GM12878 (cell line): ENCODE measurements around the gene MAPKAP1. TPM values are rescaled to one million over a fixed set of nuclear protein-coding genes. Genes with fewer than 3 reads are reported as not detected.

ENCODE experiments used
- ATAC-seq: fragments of 200-7000 bp; cut with Tn5 transposase; 3 replicates; pipeline ENCODE4 v1.9.1; 2020; ENCODE audit warnings: mild to moderate bottlenecking, moderate library complexity
- BruUV-seq: library from RNA; stranded (reverse); fragments of 400-500 nt; replicated peaks from 2 replicates; lab custom pipeline; 2021; lab: Mats Ljungman, UMichigan
- CTCF ChIA-PET: fragments of 300-600 bp; sonication (Branson Sonifier 250); formaldehyde crosslinking; extraction: SDS; loops from one replicate; lab custom pipeline; 2021; ENCODE audit warnings: inconsistent platforms; lab: Yijun Ruan, JAX
- POLR2A ChIA-PET: fragments of 350-600 bp; formaldehyde crosslinking; extraction: SDS; loops from one replicate; lab custom pipeline; 2021; ENCODE audit warnings: inconsistent platforms; lab: Charles Lee
- RAD21 ChIA-PET: fragments of 300-600 bp; sonication (Branson Sonifier 250); formaldehyde crosslinking; loops from one replicate; lab custom pipeline; 2023; ENCODE audit warnings: antibody characterized with exemption; ENCODE audit not compliant: unreplicated experiment; lab: Charles Lee
- SMC1A ChIA-PET: fragments of 300-600 bp; sonication (Branson Sonifier 250); formaldehyde crosslinking; loops from one replicate; lab custom pipeline; 2023; ENCODE audit not compliant: unreplicated experiment, uncharacterized antibody; lab: Charles Lee
- DNase-seq: peaks from one replicate; pipeline ENCODE4 v3.0.0-alpha.2; 2011; ENCODE audit warnings: low read depth, low spot score
- FAIRE-seq: peaks from 3 replicates; lab custom pipeline; 2011; peaks lifted over from hg19 to GRCh38; lab: Jason Lieb, UNC
- H2AFZ ChIP-seq: 2 replicates; pipeline ENCODE4 v1.6.0; 2011; ENCODE audit warnings: low read depth, low read length, control low read depth; ENCODE audit not compliant: control insufficient read depth
- H3K27ac ChIP-seq: 2 replicates; pipeline ENCODE4 v1.5.1; 2011; ENCODE audit warnings: control low read depth; ENCODE audit not compliant: control insufficient read depth, insufficient read depth
- H3K27me3 ChIP-seq, 2 experiments: replicated peaks in 1 of 2; 2 replicates each; pipeline versions ENCODE4 v1.6.0 to v1.6.1; 2011; ENCODE audit warnings: low read length in 1 of 2; ENCODE audit not compliant: control insufficient read depth in 2 of 2, insufficient read depth in 2 of 2
- H3K36me3 ChIP-seq, 2 experiments: 2 replicates each; pipeline ENCODE4 v1.5.1; 2011; ENCODE audit warnings: low read length in 1 of 2; ENCODE audit not compliant: control insufficient read depth in 2 of 2, insufficient read depth in 2 of 2
- H3K4me1 ChIP-seq: 2 replicates; pipeline ENCODE4 v1.6.1; 2011; ENCODE audit warnings: mild to moderate bottlenecking, low read length, moderate library complexity, mixed read lengths; ENCODE audit not compliant: control insufficient read depth, insufficient read depth
- H3K4me2 ChIP-seq: 2 replicates; pipeline ENCODE4 v1.6.0; 2011; ENCODE audit warnings: control low read depth; ENCODE audit not compliant: control insufficient read depth, insufficient read depth
- H3K4me3 ChIP-seq: fragments of 200-600 bp; sonication (generic); 2 replicates; pipeline ENCODE4 v1.5.1; 2016
- H3K79me2 ChIP-seq: 2 replicates; pipeline ENCODE4 v1.6.0; 2011; ENCODE audit warnings: low read length; ENCODE audit not compliant: control insufficient read depth, insufficient read depth
- H3K9ac ChIP-seq: 2 replicates; pipeline ENCODE4 v1.8.0; 2011; ENCODE audit warnings: low read length, control low read depth, mixed read lengths; ENCODE audit not compliant: control insufficient read depth, insufficient read depth
- H3K9me3 ChIP-seq: replicated peaks from 3 replicates; pipeline ENCODE4 v1.5.1; 2011; ENCODE audit warnings: mild to moderate bottlenecking, low read length; ENCODE audit not compliant: control insufficient read depth, insufficient read depth
- H4K20me1 ChIP-seq: 2 replicates; pipeline ENCODE4 v1.6.0; 2011; ENCODE audit not compliant: control insufficient read depth, insufficient read depth
- NBN ChIP-seq: fragments of 450-650 bp; IDR thresholded peaks from 2 replicates; pipeline ENCODE4 v1.6.1; 2016
- NR2C1 ChIP-seq: fragments of 450-650 bp; IDR thresholded peaks from 2 replicates; pipeline ENCODE4 v1.6.1; 2017; ENCODE audit warnings: antibody characterized with exemption, mild to moderate bottlenecking, moderate library complexity
- PML ChIP-seq: IDR thresholded peaks from 2 replicates; pipeline ENCODE4 v1.6.1; 2012; ENCODE audit warnings: low read length, inconsistent platforms
- SUPT20H ChIP-seq: IDR thresholded peaks from 2 replicates; pipeline ENCODE4 v1.6.1; 2011; ENCODE audit warnings: low read depth, mild to moderate bottlenecking, low read length, moderate library complexity, borderline replicate concordance; ENCODE audit not compliant: control insufficient read depth
- TCF7 ChIP-seq: IDR thresholded peaks from 2 replicates; pipeline ENCODE4 v1.6.1; 2014; ENCODE audit warnings: antibody characterized with exemption, borderline replicate concordance
- ZNF24 ChIP-seq: fragments of 450-650 bp; IDR thresholded peaks from 2 replicates; pipeline ENCODE4 v1.6.1; 2017; ENCODE audit warnings: antibody characterized with exemption, mild to moderate bottlenecking
- WGBS: methylation state at CpG from one replicate; pipeline ENCODE4 v1.1.6; 2016; ENCODE audit warnings: low lambda C conversion rate; ENCODE audit not compliant: insufficient replicate concordance, insufficient coverage; ENCODE audit errors: missing lambda C conversion rate; 5-methylcytosine and 5-hydroxymethylcytosine counted together
- in situ Hi-C: fragments of 300-500 bp; cut with MboI; formaldehyde crosslinking; loops from 9 replicates; pipeline ENCODE4 v1.14.3; 2018; ENCODE audit warnings: mixed read lengths
- intact Hi-C: fragments of 100-400 bp; cut with micrococcal nuclease; formaldehyde crosslinking; loops from one replicate; pipeline ENCODE4 v1.14.2; 2022; ENCODE audit not compliant: unreplicated experiment
- polyA plus RNA-seq, 11 experiments: library from polyadenylated mRNA; depleted of rRNA in 4 of 11; unstranded in 6 of 11; stranded (reverse) in 5 of 11; fragments of >200 nt; fragmentation: Nextera tagmentation in 4 of 11; fragmentation: Illumina TruSeq in 1 of 11; extraction: Ambion mirVana in 4 of 11; extraction: Trizol in 1 of 11; gene quantifications; 1 replicate in 1 of 11; 2 replicates in 10 of 11; pipeline versions ENCODE4 v1.2.1 to v1.2.3, GENCODE V29; 2011 to 2016; ENCODE audit warnings: inconsistent platforms in 2 of 11, missing spikeins in 2 of 11, low read depth in 1 of 11
- total RNA-seq, 4 experiments: library from RNA; depleted of rRNA in 3 of 4; stranded (reverse); fragments of >200 nt in 3 of 4; fragmentation: Illumina TruSeq in 1 of 4; extraction: Trizol in 1 of 4; gene quantifications; 2 replicates each; pipeline versions ENCODE4 v1.2.1 to v1.2.3, GENCODE V29; 2013 to 2021
- TF ChIP-seq, protein P1 (sequence below): fragments of 450-650 bp; formaldehyde crosslinking; IDR thresholded peaks from 2 replicates; pipeline ENCODE4 v1.5.0; 2022; ENCODE audit warnings: mild to moderate bottlenecking, missing genetic modification characterization

MAPKAP1 gene
- total and polyA plus RNA-seq, 10 of the 15 experiments (the other 5 are each of a cell fraction or from before 2014, with no cell fraction given): 5.1 to 188 (median 105) TPM

DNA sequence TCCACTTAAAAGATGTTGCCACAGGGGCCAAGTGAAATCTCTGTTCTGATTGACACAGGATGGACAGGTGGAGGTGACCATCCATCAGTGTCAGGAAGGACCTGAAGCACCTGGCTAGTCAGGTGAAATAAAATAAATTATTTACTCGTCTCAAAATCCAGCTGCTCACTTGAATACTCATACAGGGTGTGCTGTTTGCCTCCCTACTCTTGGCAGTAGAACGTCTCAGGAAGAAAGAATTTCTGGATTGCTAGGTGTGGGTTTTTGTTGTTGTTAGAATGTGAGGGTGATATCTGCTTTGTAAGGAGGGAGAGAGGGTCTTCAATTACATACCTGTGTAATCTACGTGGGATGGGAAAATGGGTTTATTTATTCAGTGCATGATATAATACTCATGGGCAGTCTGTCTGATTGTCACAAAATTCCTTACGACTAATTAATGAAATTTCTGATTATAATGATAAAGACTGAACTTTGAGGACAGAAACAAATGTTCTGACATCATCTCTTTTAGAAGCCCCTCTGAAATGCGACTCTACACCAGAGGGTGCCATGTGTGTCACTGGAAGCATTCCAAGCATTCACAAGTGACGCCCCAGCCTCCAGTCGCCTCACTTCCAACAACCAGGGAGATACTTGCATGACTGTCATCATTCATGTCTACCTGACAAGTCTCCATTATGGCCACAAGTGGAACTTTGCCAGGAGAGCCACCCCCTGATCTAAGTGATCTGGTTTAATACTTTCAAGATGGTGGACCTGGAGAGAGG is 227.0 kb downstream of the MAPKAP1 start:
- DNase-seq (no peak), ATAC-seq (no peak), FAIRE-seq (no peak)
- H3K4me1 ChIP-seq: no peaks in the 10 kb centered on the region
- peaks cover 6 to 13% of the 10 kb centered on the region in 2 experiments; a peak in 3 of 4 replicates for H3K36me3 ChIP-seq
- BruUV-seq: no TSS peak
- in situ Hi-C loops (no loop called here), intact Hi-C loops (no loop called here)
- H3K4me3 ChIP-seq: no peak overlapping the region
- no peak overlapping the region for H2AFZ ChIP-seq
- ChIA-PET CTCF (no interaction called here), SMC1A (no interaction called here), RAD21 (no interaction called here), POLR2A (no interaction called here)
- H3K9ac ChIP-seq: no peak overlapping the region
- no peak overlapping the region for H3K4me2 ChIP-seq
- H3K9me3 ChIP-seq: no peaks in the 10 kb centered on the region
- WGBS: 98% methylated on average over 7 of the region's 7 CpGs
- H3K27me3 ChIP-seq: no peaks in the 10 kb centered on the region
- H3K27ac ChIP-seq: no peak overlapping the region
- H4K20me1 ChIP-seq: no peaks in the 10 kb centered on the region
- TF ChIP-seq NR2C1: no peak
- no peak for TF ChIP-seq ZNF24
- no peak for TF ChIP-seq TCF7
- TF ChIP-seq NBN: no peak
- TF ChIP-seq, protein P1, sequence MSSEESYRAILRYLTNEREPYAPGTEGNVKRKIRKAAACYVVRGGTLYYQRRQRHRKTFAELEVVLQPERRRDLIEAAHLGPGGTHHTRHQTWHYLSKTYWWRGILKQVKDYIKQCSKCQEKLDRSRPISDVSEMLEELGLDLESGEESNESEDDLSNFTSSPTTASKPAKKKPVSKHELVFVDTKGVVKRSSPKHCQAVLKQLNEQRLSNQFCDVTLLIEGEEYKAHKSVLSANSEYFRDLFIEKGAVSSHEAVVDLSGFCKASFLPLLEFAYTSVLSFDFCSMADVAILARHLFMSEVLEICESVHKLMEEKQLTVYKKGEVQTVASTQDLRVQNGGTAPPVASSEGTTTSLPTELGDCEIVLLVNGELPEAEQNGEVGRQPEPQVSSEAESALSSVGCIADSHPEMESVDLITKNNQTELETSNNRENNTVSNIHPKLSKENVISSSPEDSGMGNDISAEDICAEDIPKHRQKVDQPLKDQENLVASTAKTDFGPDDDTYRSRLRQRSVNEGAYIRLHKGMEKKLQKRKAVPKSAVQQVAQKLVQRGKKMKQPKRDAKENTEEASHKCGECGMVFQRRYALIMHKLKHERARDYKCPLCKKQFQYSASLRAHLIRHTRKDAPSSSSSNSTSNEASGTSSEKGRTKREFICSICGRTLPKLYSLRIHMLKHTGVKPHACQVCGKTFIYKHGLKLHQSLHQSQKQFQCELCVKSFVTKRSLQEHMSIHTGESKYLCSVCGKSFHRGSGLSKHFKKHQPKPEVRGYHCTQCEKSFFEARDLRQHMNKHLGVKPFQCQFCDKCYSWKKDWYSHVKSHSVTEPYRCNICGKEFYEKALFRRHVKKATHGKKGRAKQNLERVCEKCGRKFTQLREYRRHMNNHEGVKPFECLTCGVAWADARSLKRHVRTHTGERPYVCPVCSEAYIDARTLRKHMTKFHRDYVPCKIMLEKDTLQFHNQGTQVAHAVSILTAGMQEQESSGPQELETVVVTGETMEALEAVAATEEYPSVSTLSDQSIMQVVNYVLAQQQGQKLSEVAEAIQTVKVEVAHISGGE (CRISPR knock-in tag): no peak
- TF ChIP-seq PML: no peak
- no peak for TF ChIP-seq SUPT20H
- H3K79me2 ChIP-seq: no peaks in the 10 kb centered on the region
